HG03571 (cell line): ENCODE data around the gene NUDCD2.
"Not testable (repeated sequence)": the region's sequence is repeated elsewhere in the genome, so short reads cannot be mapped to it uniquely, and the experiment has no call there.

Source experiments
- ATAC-seq: cut with Tn5 transposase; IDR thresholded peaks from one replicate; pipeline ENCODE4 v1.9.1; 2021; ENCODE audit not compliant: unreplicated experiment

Gene NUDCD2

GRCh38 chr5:163473635-163474243, 13.8 kb upstream of the NUDCD2 start:
- ATAC-seq, result peak; percentile 84

- no peak for ATAC-seq
These were observed 7.8 kb upstream of the NUDCD2 start for GRCh38 chr5:163467682-163468081.

GRCh38 chr5:163463063-163463435, 3.1 kb upstream of the NUDCD2 start:
- no peak for ATAC-seq

- no peak for ATAC-seq
These were observed 765 bp upstream of the NUDCD2 start, which contains the start of gene HMMR for GRCh38 chr5:163460562-163461171. Gene HMMR (plus strand): TSS chr5:163460632. CDS start chr5:163460693, 61 bp downstream.

- ATAC-seq, result peak; percentile 1
These were observed 462 bp downstream of the NUDCD2 start for GRCh38 chr5:163459462-163459818.

- no peak for ATAC-seq
These were observed 1.0 kb downstream of the NUDCD2 start for GRCh38 chr5:163458778-163459385.

GRCh38 chr5:163456840-163457239, 3.1 kb downstream of the NUDCD2 start:
- ATAC-seq, result no peak

- ATAC-seq, result no peak
These were observed 3.8 kb downstream of the NUDCD2 start for GRCh38 chr5:163456029-163456589.

GRCh38 chr5:163455406-163455805, 4.5 kb downstream of the NUDCD2 start:
- ATAC-seq, result not testable (repeated sequence)

- no peak for ATAC-seq
These were observed 6.2 kb downstream of the NUDCD2 start for GRCh38 chr5:163453705-163454104.

- no peak for ATAC-seq
These were observed 8.4 kb downstream of the NUDCD2 start for GRCh38 chr5:163451489-163451888.

GRCh38 chr5:163448491-163448890, 11.4 kb downstream of the NUDCD2 start:
- ATAC-seq, result no peak

- ATAC-seq, result no peak
These were observed 12.0 kb downstream of the NUDCD2 start for GRCh38 chr5:163447875-163448274.

GRCh38 chr5:163447191-163447590, 12.7 kb downstream of the NUDCD2 start:
- ATAC-seq, result no peak

GRCh38 chr5:163445345-163445744, 14.6 kb downstream of the NUDCD2 start:
- ATAC-seq, result no peak

GRCh38 chr5:163444526-163444925, 15.4 kb downstream of the NUDCD2 start:
- no peak for ATAC-seq

GRCh38 chr5:163440954-163441353, 18.9 kb downstream of the NUDCD2 start:
- no peak for ATAC-seq

GRCh38 chr5:163439092-163439425, 20.8 kb downstream of the NUDCD2 start:
- peak; percentile 14 for ATAC-seq

GRCh38 chr5:163437309-163438182, 22.4 kb downstream of the NUDCD2 start, which contains the start of gene CCNG1:
Gene CCNG1 (plus strand): TSS chr5:163437595. CDS start chr5:163439257, 1,662 bp downstream.
- ATAC-seq, result peak; percentile 96

GRCh38 chr5:163437011-163437308, 22.9 kb downstream of the NUDCD2 start:
- ATAC-seq, result no peak

GRCh38 chr5:163436515-163436914, 23.4 kb downstream of the NUDCD2 start:
- no peak for ATAC-seq
